Colonic mucosa (tissue), 4 donors: ENCODE results near the gene IL17RB. TPM values are rescaled to one million over a fixed set of nuclear protein-coding genes. Genes with fewer than 3 reads are reported as not detected.

ENCODE experiments used
- DNase-seq: peaks from one replicate; pipeline ENCODE4 v3.0.0-alpha.2; 2020
- H3K27ac ChIP-seq: fragments of 200-600 bp; one replicate; pipeline ENCODE4 v1.8.0; 2021
- H3K27me3 ChIP-seq: fragments of 200-600 bp; one replicate; pipeline ENCODE4 v1.8.0; 2021
- H3K36me3 ChIP-seq: fragments of 200-600 bp; one replicate; pipeline ENCODE4 v1.8.0; 2021
- H3K4me1 ChIP-seq: fragments of 200-600 bp; one replicate; pipeline ENCODE4 v1.8.0; 2021; ENCODE audit warnings: mild to moderate bottlenecking
- H3K4me3 ChIP-seq: fragments of 200-600 bp; one replicate; pipeline ENCODE4 v1.8.0; 2021
- H3K9ac ChIP-seq, 2 donors: one replicate each; pipeline ENCODE4 v1.7.0; 2013; ENCODE audit warnings: control low read depth in 2 of 2, low read depth in 2 of 2, low read length in 2 of 2
- H3K9me3 ChIP-seq: fragments of 200-600 bp; one replicate; pipeline ENCODE4 v1.8.0; 2021
- CTCF ChIP-seq: fragments of 200-600 bp; IDR thresholded peaks from one replicate; pipeline ENCODE4 v1.8.0; 2022; ENCODE audit warnings: antibody characterized with exemption, mild to moderate bottlenecking
- intact Hi-C: fragments of 100-400 bp; cut with DNase I; formaldehyde crosslinking; loops from one replicate; pipeline ENCODE4 v1.14.1; 2022
- total RNA-seq, 2 donors: library from RNA; stranded (reverse); fragmentation: NEBNext Ultra II Directional in 1 of 2; extraction: Animal tissue kit (Norgen Biotek cat#: 25700) in 1 of 2; gene quantifications; one replicate each; pipeline ENCODE4 v1.2.1, GENCODE V29; 2021
- donor health status: healthy.
- donor health status: DM: no; HTN: no; CAD: no.
- donor health status: DM: no; HTN: no; CAD: no.

IL17RB gene
- total RNA-seq, 2 donors from 2014 or later: 18.6 to 25.7 TPM

- H3K27me3 ChIP-seq: no peaks in the 10 kb centered on the region
- no peak for DNase-seq
- H3K4me1 ChIP-seq: no peaks in the 10 kb centered on the region
- no peak overlapping the region for H3K9ac ChIP-seq
- H3K27ac ChIP-seq: no peak overlapping the region
- no peak for TF ChIP-seq CTCF
- no peaks in the 10 kb centered on the region for H3K36me3 ChIP-seq
- H3K4me3 ChIP-seq: no peak overlapping the region
- H3K9me3 ChIP-seq: no peaks in the 10 kb centered on the region
- intact Hi-C loops: no loop called here
These were observed 24.0 kb upstream of the IL17RB start for GRCh38 chr3:53822331-53822741.

- TF ChIP-seq CTCF: no peak
- H3K36me3 ChIP-seq: no peaks in the 10 kb centered on the region
- no peak for DNase-seq
- no peak overlapping the region for H3K4me3 ChIP-seq
- no peaks in the 10 kb centered on the region for H3K9me3 ChIP-seq
- intact Hi-C loops: no loop called here
- H3K27me3 ChIP-seq: no peaks in the 10 kb centered on the region
- no peak overlapping the region for H3K9ac ChIP-seq
- no peak overlapping the region for H3K27ac ChIP-seq
- no peaks in the 10 kb centered on the region for H3K4me1 ChIP-seq
These were observed 23.1 kb upstream of the IL17RB start for GRCh38 chr3:53823026-53823955.

GRCh38 chr3:53823956-53824657 is 22.3 kb upstream of the IL17RB start:
- Histone ChIP-seq H3K27me3 (no peaks in the 10 kb centered on the region), H3K27ac (no peak overlapping the region), H3K4me3 (no peak overlapping the region), H3K36me3 (no peaks in the 10 kb centered on the region), H3K4me1 (no peaks in the 10 kb centered on the region), H3K9ac (no peak overlapping the region), H3K9me3 (no peaks in the 10 kb centered on the region)
- no peak for DNase-seq
- no peak for TF ChIP-seq CTCF
- intact Hi-C loops: no loop called here

GRCh38 chr3:53824795-53825194 is 21.6 kb upstream of the IL17RB start:
- H3K27ac ChIP-seq: no peak overlapping the region
- no peaks in the 10 kb centered on the region for H3K9me3 ChIP-seq
- H3K27me3 ChIP-seq: no peaks in the 10 kb centered on the region
- H3K4me3 ChIP-seq: no peak overlapping the region
- H3K4me1 ChIP-seq: no peaks in the 10 kb centered on the region
- DNase-seq: no peak
- H3K36me3 ChIP-seq: no peaks in the 10 kb centered on the region
- TF ChIP-seq CTCF: no peak
- no peak overlapping the region for H3K9ac ChIP-seq
- intact Hi-C loops: no loop called here

- intact Hi-C loops: no loop called here
- Histone ChIP-seq H3K27me3 (no peaks in the 10 kb centered on the region), H3K9ac (no peak overlapping the region), H3K27ac (no peak overlapping the region), H3K4me3 (no peak overlapping the region), H3K9me3 (no peaks in the 10 kb centered on the region), H3K4me1 (no peaks in the 10 kb centered on the region), H3K36me3 (no peaks in the 10 kb centered on the region)
- no peak for TF ChIP-seq CTCF
- no peak for DNase-seq
These were observed 20.3 kb upstream of the IL17RB start for GRCh38 chr3:53826048-53826447.
